Hematopoietic multipotent progenitor cell treated with erythropoietin and hydrocortisone succinate and interleukin-3 and kit ligand, for 4 days (in vitro differentiated cells): Measurements from ENCODE around the gene ROM1.

ENCODE experiments used
- DNase-seq: peaks from one replicate; pipeline ENCODE4 v3.0.0-alpha.2; 2015

ROM1 gene

DNA sequence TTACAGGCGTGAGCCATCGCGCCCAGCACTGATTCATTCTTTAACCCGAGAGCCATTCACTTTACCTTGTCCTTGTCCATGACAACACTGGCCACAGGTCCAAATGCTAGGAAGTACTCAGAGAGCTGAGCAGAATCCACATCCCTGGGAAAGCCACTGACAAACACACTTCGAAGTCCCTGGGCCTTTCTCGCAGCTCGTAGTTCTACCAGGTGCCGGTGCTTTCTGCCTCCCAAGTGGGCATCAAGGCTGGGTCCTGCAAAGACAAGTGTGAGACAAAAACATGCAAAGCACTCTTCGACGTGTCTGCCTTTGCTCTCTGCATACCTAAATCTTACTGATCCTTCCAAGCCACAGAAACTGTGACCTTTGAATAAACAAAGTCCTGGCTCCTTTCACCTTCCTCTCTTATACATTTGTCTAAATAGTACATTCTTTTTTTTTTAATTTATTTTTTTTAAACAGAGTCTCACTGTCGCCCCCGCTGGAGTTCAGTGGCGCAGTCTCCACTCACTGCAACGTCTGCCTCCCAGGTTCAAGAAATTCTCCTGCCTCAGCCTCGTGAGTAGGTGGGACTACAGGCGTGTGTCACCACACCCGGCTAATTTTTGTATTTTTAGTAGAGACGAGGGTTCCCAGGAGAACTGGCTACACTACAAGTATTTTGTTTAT, 24.0 kb upstream of the ROM1 start:
- DNase-seq: peak; percentile 73

DNA sequence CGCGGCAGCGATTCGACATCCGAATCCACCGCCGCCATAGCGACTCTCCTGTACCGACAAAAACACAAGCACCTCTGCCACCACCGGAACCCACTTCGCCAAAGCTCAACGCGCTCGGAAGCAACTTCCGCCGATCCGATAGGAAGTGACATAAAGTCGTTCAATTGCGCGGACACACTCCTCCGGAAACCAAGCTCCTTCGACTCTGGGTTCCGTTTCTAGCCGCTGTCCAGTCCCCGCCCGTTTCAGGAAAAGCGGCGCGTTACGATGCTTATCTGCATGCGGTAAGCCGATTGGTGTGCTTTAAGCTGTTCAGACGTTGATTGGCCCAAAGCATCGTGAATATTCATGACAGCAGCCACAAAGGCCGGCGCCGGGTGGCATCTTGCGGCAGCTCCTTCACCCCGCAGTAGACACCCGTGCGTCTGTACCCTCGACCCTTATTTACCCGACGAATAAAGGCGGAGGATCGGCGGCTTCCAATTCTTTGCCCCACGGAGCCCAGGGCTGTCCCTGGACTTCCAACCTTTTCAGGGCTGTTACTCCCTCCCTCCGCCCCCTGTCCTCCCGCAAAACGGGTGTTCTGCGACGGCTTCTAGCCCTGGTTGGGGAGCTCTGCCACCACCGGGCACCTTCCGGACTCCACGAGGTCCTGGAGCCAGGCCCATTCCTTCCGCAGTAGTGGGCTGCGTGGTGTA, 21.5 kb upstream of the ROM1 start, which contains the start of gene TUT1:
Gene TUT1, minus strand, starts transcription at position 76 of the 698 bp plus-strand sequence. Its CDS starts 38 bp downstream, at position 38.
- DNase-seq: peak; percentile 100

DNA sequence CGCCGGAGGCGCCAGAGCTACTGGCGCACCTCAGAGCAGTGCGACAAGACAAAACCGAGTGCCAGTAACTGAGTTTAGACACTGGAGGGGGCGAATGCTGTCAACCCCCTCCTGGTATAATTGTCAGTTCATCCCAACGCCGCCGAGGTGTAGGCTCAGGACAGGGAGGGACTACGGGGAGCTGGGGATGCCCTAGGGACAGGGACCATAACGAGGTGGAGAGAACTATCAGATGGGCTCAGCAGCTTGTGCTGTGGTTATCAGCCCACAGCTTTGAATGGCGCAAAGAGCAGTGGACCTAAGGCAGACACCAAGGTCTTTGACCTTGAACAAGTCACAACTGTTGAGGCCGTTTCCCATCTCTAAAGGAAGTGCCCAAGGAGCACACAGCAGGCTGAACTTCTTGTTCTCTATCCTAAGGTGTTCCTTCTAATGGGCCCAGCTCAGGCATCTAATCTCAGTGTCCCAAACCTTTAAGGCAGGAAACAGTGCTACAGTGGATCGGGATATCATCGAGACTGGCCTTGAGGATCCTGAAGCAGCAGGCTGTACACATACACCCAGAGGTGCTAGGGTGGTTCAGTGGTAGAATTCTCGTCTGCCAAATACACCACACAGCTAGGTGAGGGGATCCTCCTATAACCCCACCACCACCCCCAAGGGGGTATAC, 20.8 kb upstream of the ROM1 start:
- DNase-seq: no peak

DNA sequence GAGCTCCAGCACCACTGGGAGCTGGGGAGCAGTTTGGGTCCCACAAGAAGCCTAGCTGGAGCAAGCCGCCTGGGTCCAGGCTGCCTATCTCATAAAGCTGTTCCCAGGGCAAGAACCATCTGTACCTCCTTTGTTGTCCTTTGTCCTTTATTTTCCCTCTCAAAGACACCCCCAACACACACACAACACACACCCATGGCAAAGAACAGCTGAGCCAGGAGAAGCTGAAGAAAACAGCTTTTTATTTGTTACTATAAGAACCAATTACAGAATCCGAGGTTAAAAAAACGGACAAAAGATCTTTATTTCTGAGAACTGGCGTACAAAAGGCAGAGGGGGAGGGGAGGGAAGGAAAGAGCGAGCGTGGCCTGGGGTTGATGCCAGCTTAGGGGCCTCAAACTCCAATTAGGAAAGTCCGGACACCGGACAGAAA, 20.1 kb upstream of the ROM1 start:
- DNase-seq: no peak

DNA sequence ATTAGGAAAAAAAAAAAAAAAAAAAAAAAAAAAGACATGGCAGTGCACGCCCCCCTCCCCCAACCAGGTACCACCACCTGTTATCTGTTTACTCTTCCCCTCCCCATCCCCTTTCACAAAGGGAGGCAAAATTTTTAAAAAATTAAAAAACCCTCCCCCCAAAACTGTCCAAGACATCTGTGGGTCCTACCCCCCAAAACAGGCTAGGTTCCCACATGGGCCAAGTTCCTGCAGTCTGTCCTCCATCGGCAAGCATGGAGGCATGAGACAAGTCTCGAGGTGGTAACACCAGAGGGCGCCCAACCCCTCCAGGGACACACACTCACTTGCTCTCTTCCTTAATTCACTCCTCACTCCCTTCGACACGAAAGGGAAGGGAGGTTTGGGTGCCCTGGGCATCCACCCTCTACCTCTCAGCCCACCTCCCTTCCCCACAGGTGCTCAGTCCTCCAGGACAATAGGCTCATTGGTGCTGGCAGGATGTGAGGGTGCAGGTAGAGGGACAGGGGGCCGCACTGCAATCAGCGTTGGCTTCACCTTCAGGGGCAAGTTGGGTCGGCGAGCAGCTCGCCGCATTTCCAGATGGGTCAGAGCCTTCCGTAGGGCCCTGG, 19.5 kb upstream of the ROM1 start:
- DNase-seq: peak; percentile 96

DNA sequence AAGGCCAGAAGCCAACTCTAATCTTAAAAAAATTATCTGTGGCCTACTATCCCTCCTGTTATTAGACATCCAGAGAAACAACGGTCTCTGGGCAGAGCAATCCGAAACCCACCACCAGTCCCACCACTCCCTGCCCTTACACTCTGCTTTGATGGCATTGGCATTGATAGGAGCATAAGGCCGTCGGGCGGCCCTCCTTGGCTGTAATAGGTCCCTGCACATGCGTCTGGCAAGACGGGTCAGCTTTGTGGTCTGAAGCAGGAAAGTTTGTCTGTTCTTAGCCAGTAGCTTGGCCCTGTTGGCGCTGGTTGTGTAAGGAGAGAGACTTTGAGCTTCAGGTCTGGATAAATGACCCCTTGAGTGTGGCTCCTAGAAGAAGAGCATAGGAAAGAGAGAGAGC, 17.9 kb upstream of the ROM1 start:
- DNase-seq: no peak

DNA sequence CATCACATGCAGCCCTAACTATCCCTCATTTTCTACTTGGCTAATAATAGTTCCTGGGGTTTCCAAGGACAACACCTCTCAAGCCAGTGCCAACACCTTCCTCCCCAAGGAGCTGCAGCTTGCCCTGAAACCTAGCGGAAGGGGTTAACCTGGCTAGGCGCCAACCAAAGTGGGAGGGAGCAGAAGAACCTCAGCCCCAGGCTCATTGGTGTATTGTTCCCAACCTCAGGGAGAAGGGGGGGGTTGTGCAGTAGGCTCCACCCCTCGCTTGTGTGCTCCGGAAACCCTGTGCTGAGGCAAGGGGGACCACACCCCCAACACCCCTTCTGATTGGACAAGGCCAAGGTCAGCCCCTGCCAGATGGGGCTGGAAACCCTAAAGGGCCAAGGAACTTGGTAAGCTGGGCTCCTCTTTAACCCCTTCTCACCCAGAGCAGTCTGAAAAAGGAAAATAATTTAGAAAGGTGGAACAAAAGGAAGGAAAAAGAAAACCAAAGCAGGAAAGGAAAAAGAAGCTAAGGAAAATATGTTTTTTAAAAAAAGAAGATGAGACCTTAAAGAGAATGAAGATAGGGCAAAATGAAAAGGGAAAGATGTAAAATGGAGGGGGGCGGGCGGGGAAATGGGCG, 13.9 kb upstream of the ROM1 start:
- DNase-seq: peak; percentile 100

DNA sequence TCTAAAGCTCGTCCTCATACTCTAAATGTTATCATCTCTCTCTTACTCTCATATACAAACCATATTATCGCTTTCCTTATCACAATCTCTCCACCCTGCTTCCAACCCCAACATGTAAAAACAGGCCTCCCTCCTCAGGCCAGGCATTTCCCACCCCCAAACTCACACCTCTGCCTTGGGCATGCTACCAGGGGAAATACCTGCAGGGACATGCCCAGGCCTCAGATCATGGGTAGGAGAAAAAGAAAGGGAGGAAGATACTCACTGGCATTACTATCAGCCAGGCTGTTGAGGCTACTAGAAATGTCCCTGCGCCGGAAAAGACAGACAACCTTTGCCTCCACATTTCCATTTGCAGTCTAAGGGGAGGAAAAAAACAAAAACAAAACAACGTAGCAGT, 13.2 kb upstream of the ROM1 start:
- DNase-seq: no peak

DNA sequence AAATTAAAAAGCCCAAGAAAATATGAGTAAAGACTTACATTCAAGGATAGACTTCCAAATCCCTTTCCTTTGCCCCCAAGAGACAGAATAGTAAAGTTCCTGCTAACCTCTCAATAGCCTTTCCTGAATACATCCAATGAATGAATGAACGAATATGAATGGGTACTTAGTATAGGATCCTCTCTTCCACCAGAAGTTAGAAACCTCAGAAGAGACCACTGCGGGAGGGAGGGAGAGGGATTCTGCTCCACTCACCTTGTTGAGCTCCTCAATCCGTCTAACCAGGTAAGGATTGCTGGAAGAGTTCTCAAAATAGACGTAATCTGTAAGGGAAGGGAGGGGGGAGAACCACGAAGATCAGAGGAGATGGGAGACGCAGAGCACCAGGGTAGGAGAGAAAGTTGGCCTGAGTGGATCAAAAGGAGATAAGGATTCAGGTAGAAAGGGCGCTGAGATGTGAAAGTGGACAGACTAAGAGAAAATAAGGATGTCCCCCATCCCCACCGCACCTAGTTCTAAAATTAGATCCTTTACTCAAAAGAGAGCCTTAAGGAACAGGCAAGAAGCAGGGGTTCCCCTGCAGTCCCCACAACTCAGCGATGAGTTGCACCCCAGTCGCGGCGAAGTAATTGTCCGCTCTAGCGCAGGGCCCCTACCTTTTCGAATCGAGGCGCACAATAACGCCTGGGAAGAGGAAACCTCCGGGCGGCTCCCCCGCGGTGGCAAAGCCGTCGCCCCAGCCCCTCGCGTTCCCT, 12.5 kb upstream of the ROM1 start:
- DNase-seq: peak; percentile 36

DNA sequence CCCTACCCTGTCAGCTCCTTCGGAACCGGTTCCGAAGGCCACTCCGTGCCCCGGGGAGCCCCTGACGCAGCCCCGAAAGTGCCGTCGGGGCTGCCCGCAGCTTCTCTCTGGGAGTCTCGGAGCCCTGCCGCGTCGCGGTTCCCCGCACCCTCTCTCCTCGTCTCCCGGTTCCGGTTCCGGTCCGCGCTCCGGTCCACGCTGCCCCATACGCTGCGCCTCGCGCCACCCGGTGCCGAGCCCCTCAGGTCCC, 12.0 kb upstream of the ROM1 start:
- peak; percentile 65 for DNase-seq

DNA sequence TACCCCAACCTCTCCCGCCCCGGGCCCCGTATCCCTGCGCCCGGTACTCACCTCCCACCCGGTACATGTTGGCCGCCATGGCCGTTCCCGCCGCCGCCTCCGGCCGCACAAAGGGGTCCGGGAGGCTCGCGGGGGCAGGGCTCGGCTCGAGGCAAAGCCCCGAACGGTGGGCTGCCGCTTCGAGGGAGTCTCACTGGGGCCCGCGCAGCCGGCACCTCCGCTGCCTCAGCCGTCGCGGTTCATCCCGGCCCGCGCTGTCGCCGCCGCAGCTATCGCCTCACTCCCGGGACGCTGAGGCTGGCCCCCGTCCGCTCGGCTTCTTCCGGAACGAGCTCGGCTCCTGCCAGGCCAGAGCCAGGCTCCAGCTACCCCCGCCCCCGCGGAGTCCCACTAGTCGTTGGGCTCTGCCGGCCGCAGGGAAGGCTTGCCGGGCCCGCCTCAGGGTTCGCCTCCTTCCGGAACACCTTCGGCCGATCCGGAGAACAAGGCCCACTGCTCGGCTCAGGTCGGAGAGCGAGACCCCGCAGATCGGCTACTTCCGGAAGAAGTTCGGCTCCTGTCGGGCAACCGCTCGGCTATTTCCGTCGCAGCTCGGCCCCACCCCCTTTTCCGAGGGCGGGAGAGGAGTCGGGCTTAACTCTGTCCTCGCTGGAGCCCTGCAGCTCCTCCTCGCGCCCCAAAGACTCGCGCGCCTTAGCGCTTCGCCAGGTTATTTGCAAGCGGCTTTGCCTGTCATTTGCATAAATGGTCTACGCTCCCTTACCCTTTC, 11.5 kb upstream of the ROM1 start, which contains the start of gene MTA2:
Gene MTA2, minus strand, starts transcription at position 494 of the 769 bp plus-strand sequence. Its CDS starts 415 bp downstream, at position 79.
- peak; percentile 100 for DNase-seq

DNA sequence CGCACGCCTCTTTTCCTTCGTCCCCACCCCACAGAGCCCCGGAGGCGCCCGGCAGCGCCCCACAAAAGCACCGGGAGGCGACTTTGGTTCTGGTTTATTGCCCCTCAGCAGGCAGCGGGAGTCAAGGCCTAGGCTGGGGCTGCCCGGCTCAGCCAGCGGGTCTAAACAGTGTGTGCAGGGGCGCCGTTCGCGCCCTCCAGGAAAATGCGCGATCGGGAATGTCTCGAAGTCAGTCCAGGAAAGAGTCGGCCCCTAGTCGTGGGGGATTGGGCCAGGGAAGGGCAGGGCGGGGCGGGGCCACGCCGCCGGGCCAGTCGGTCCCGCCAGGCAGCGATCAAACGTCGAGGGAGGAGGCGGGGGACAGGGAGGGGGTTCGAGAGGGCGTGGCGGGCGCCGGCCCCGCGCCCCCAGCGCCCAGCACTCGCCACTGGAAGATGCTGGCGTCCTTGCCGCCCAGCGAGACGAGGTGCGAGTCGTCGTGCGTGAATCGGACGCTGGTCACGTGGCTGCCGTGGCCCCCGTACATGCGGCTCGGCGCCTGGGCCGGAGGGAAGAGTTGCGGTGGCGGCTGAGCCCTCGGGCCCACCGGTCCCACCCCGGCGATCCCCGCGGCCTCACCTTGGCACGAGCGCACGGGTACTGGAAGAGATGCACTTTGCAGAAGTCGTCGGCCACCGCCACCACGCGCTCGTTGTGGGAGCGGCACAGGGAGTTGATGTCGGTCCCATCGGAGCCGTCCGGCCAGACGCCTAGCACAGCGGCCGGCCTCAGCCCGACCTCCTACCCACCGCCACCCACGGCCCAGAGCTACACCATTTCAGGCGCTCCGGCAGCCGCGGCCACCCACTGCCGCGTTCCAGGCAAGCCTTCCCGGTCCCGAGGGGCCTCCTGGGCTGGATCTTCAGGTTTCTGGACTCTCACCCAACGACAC, 10.7 kb upstream of the ROM1 start:
- DNase-seq: no peak

DNA sequence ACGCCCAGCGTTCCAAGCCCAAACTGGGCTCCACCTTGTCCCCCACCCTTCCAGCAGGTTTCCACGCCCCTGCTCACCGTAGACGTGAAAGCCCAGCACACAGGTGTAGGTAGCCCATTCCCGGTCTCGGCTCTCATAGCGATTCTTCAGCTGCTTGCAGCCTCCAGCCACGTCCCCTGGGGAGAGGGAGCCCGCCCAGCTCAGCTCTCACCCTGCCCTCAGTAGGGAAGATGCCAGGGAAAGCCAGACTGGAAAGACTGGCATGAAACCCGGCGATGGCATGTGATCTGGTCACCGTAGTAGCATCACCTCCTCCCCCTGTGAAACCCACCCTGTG, 10.0 kb upstream of the ROM1 start:
- DNase-seq: no peak

DNA sequence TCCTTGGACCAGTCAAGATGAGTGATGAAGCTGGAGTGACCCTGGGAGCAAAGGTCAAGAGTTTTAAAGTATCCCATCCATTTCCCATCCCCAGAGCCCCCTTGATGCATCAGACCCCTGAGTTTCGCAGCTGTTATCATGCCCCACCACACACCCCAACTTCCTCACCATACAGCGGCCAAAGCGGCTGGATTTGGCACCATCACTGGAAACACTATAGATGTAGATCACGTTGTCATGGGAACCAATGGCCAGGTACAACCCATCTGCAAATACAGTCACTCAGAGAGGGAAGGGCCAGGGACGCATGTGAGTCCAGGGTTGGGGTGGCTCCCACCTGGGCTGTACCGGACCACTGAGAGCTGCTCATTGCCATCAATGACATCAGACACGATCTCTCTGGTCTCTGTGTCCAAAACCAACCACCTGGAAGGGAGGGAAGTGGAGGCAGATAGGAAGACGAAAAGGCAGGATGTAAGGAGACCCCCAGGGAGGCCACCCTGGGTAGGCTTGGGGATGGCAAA, 9.2 kb upstream of the ROM1 start:
- peak; percentile 47 for DNase-seq

DNA sequence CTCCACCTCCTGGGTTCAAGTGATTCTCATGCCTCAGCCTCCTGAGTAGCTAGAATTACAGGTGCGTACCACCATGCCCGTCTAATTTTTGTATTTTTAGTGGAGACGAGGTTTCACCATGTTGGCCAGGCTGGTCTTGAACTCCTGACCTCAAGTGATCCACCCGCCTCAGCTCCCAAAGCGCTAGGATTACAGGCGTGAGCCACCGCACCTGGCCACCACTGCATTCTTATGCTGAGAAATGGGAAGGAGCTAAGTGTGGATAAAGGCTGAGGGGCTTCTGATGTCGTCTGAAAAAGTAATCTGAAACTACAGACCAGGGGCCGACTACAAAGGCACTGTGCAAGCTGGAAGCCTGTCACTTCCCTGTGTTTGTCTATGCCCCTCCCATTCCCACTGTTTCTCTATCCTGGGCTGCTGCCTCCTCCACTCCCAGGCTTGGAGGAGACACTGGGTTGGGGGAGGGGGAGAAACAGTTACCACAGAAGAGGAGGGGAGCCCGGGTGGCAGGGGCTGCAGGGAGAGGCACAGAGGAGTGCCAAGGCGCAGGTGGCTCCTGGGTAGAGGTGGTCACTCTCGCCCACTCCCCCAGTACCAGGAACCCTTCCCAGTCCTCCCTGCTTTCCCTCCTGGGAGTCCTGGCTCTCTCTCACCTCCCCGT, 8.5 kb upstream of the ROM1 start:
- DNase-seq: no peak

DNA sequence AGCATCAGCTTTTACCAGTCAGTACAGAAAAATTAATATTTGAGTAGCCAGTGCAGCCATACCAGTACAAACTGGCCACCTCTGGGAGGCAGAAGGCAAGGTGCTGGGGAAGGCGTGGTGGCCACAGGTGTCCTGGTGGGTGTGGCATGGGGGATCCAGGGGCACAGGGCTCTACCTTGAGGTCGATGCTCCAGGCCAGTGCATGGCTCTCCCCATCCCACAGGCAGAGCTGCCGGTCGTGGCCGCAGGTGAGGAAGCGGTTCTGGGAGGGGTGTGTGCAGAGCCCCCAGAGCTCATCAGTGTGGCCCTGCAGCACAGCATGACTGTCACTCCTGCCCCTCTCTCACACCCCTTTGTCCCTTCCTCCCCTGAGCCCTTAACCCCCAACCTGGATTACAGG, 7.6 kb upstream of the ROM1 start:
- DNase-seq: no peak

DNA sequence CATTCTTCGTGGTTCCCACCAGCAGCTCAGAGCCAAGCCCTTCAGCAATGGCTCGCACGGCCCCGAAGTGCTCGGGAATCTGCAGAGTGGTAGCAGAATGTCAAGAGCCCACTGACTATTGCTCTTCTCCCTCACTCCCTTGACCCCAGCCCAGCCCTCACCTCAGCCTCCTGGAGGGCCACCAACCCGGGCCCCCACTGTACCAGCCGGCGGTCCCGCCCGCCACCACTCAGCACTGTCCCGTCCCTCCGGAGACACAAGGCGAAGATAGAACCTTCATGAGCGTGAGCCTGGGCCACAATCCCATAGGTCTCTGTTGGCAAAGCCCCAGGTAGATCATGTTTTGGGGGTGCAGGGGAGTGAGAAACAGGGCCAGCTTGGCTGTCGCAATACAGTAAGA, 7.2 kb upstream of the ROM1 start:
- DNase-seq: no peak

DNA sequence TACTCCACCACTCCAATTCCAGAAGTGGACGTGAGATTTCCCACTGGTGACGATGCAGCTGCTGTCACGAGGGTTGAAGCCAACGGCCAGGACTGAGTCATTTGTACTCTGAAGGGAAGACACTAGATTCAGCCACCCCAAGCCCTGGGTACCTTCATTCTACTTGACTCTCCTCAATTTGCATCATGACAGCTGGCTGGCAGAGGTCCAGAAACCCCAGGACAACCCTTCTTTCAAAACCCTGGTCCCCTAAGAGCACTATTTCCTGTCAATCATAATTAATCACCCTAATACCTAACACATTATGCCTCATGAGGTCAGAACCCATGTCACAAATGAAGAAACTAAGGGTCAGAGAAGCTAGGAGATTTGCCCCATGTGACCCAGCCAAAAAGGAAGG, 5.3 kb upstream of the ROM1 start:
- peak; percentile 46 for DNase-seq

DNA sequence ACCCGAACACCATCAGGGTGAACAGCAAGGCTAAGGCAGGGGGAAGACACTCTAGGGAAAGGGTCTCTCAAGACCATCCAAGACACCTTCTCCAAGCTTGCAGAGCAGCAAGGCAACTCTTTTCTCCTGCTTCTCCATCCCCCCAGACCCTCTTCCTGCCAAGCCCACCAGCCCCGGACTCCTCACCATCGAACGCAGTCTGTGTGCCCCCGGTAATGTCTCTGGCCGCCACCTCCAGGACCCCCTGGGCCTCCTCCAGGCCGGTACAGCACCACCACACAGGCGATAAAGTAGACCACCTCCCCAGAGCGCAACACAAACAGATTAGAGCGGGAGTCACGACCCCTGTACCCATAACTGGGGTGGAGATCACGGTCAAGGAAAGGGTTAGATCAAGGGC, 4.3 kb upstream of the ROM1 start:
- no peak for DNase-seq

DNA sequence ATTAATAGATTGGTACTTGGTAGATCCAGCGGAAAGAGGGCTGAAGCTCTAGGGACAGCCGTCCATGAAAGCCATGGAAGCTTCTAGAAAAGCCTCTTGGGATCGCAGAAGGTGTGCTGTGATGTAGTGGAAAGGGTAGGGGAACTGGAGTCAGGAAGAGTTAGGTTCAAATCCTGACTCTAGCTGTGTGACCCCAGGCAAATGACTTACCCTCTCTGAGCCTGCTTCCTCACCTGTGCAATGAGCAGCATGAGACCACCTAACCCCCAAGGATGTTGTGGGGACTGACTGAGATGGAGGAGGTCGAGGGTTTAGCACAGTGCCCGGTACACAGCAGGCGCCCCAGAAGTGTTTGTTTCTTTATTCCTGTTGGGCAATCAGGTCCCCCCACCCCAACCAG, 2.7 kb upstream of the ROM1 start:
- no peak for DNase-seq
